HG03571 (cell line): Measurements from ENCODE around the gene IL4I1.
A peak's percentile ranks its signal among the peaks of the same experiment; 100 is the strongest.

Experiments used
- ATAC-seq: cut with Tn5 transposase; IDR thresholded peaks from one replicate; pipeline ENCODE4 v1.9.1; 2021; ENCODE audit not compliant: unreplicated experiment

The IL4I1 gene

DNA sequence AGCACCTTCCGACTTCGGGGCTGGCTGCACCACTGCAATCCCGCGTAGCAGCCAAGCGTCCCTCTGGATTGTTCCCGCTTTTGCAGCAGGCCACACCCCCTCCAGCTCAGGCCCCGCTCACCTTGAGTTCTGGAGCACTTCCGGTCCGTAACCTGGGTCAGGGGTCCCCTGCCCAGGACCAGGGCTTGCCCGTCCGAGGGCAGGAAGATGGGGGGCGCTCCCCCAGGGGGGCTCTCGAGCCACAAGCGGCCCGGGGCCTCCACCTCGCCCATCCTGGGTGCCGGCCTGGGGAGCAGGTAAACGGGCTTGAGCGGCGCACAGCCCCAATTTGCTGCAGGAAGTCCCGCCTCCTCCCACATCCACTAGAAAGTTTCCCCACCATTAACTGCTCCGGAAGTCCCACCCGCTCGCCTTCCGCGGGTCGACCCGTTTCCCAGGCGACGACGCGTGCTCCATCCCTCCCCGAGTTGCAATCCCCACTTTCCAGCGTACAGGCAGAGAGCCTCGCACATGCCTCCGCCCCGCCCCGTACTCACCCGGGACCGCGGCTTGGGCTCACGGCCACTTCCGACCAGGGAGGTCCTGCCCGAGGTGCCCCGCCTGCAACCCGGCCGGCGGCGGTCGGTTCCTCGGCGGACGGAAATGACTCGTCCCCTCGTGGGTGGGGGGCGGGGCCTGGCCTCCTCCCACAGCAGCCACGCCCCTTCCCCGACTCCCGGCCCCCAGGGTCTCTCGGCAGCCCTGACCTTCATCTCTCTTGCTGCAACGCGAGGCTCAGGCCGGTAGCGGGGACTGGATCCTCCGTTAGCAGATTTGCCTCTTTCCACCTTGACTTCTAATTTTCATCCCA, 29.5 kb downstream of the IL4I1 start, which contains the start of gene PNKP:
PNKP (minus strand) TSS at position 644 of the 850 bp plus-strand sequence; CDS start at position 272, 372 bp downstream.
- ATAC-seq: peak; percentile 40

DNA sequence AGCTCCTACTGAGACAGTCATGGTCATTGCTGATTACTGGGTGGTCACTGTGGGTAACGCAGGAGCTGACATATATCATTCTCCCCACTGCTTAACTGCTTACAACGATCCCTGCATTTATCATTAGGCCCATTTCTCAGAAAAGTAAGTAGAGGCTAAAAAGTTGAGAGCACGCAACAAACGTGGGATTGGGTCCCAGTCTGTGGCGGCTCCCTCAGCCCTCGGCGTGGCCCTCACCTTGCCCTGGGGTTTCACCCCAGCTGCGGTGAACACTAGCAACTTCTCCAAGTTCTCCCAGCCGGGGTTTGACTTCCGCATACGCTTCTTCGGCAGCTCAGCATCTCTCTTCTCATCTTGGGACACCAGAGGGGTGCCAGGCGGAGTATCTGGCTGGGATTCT, 31.8 kb downstream of the IL4I1 start:
- ATAC-seq: no peak

DNA sequence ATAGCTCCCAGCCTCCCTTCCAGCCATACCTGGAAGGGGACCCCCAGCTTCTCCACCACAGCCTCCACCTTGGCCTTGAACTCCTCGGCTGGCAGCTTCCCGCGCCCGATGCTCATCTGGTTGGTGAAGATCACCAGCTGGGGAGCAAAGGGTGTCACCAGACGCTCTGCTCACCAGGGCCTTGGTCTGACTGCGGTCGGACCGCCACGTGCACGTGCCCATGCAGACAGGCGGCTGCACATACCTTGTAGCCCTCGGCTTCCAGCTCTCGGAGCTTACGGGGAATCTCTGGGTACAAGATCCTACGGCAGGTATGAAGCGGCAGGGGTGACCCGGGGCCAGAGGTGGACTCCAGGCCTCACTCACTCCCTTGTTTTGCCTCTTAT, 32.8 kb downstream of the IL4I1 start:
- ATAC-seq: no peak

DNA sequence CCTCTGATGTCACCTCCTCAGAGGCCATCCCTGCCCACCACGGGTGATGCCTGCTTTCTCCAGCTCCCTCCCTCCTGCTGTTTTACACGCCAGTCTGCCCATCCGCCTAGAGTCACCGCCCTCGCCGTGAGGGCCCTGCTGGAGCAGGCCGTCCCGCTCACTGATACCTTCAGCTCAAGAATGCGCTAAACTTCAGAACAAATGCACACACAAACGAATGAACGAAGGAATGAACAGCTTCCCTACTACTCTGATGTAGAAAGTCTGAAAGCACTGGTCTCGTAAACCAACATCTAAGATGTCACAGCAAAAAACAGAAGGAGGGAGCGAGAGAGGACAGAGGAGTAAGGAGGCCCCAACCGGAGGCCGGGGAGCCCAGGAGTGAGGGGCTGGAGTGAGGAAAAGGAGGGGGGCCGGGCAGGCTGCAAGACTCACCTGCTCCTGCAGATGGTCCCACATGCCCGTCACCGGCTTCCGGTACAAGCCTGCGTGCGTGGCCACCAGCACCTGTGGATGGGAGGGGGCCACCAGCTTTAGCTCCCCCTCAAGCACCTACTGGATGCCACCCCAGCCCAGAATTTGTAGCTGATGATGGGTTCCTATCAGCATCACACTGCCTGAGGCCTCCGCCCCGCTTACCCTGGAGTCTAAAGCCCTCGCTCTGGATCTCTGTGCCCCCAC, 33.3 kb downstream of the IL4I1 start:
- ATAC-seq: no peak

DNA sequence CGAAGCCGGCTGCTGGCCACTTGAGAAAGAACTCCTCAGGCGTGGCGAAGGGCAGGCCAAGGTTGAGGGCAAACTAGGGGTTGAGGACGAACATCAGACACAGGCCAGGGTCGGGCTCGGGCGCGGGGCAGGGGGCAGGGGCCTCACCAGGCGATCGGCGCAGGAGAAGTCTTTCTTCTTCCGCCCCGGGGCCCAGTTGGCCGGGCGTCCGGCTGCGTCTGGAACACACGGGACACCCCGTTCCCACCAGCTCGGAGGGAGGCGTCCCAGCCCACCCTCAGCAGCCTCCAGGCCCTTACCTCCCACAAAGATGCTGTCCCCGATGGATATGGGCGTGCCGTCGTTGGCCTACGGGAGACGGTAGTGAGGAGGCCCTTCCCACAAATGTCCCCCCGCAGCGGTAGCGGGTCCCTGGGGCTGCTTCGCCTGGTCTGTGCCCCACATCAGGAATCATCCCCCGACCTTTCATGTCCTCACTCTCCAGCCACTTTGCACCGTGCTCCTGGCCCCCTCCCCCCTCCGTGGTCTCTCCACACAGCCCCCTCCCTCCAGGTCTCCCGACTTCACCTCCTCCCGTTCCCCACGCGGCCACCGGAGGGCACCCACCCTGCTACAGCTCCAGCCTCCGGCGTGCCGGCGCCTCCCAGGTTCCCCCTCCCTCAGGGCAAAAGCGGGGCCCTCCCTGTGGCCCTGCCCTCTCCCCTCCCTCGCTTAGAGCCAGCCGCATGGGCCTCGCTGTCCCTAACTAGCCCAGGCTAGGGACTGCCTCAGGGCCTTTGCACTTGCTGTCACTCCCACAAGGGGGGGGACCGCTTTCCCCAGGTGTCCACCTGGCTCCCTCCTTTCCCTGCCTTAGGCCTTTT, 34.1 kb downstream of the IL4I1 start:
- ATAC-seq: no peak

DNA sequence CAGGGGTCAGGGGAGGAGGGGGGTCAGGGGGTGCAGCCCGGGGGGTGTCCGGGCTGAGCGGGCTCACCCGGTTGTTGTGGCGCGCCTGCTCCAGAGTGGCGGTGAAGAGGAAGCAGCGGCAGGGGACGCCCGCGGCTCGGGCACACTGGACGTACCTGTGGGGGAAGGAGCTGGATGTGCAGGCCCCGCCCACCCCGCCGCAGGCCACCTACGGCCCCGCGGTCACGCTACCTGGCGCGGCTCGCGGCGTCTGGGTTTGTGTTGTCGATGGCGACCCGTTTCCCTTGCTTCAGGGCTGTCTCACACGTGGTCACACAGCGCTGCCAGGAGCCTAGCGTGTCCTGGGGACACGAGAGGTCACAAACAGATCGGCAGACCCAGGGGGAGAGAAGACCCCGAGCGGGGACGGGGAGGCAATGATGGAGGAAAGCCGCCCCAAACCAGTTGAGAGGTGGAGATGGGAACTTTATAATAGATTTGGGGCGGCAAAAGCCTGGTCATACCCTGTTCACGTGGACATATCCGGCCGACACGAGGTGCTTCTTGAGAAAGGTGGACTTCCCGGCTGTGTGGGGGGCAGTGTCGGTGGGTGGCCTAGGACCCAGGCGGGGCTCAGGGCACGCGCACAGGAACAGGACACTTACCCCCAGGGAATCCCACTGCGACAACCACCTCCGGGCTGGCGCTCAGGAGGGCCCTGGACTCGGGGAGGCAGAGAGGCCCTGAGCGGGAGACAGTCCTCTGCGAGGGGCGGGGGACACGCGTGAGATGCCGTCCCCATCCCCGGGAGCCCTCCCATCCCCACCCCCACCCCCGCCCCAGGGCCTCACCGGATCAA, 34.9 kb downstream of the IL4I1 start:
- ATAC-seq: no peak

DNA sequence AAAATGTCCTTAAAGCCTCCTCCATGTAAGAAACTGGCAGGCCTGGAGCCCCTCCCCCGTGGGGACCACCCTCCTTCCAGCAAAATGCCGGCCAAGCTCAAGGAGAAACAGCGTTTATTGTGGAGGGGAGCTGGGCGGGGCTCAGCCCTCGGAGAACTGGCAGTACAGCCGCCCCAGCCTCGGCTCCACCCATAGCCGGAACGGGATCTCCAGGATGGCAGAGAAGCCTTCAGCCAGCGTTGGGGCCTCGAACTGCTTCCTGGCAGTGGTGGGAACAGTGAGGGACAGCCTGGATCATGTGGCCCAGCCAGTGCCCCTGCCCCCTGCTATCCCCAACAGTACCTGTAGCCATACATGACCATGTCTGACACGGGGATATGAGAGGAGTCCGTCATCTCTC, 35.6 kb downstream of the IL4I1 start:
- ATAC-seq: no peak

DNA sequence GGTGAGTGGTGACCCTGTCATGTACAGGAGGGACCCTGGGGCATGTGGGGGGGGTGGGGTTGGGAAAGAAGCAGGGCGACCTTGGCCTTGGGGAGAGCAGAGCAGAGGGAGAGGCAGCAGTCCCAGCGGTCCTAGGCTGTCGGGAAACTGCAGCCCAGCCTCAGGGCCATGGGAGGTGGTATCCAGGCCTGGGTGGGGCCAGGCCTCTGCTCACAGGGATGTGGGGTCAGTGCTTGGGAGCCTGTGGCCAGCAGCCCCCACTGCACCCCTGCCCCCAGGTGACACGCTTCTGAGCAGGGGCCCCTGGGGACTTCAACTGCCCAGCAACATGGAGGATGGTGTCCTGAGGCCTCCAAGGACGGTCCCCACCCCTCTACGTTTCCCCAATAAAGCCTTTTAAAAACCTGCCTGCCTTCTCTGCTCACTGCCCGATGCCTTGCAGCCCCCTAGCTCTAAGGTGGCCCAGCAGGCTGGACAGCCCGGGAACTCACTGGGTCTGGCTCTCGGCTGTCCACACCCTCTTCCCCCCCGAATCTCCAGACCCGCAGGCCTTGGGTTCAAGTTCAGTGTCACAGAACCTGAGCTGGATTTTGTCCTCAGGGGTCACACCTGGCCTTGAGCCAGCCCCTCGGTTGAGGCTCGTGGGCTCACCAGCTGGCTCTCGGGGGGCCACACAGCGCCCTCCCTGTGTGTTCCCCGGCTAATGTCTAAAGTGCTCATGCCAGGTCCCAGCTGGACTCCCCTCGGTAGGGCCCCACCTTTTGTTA, 36.2 kb downstream of the IL4I1 start:
- no peak for ATAC-seq

DNA sequence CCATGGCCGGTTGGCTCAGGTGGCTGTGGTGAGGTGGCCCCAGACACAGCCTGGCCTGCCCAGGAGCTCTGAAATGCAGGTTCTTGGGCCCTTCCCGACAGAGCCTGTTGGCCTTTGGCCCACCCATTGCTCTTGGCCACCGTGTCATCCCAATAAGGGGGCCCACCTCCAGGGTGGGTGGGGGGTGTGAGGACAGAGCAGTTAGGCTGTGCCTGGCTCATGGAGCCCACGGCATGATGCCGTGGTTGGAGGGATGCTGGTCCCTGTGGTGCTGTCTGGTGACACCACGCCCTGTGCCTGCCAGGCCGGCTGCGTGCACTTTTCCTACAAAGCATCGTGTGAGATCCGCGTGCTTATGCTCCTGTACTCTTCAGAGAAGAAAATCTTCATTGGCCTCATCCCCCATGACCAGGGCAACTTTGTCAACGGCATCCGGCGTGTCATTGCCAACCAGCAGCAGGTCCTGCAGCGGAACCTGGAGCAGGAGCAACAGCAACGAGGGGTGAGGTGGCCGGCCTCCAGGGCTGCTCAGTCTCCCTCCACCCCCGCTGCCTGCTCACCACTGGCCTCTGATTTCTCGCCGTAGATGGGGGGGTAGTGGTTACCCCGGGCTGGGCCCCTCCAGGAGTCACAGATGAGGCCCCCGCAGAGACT, 36.9 kb downstream of the IL4I1 start:
- ATAC-seq: no peak

DNA sequence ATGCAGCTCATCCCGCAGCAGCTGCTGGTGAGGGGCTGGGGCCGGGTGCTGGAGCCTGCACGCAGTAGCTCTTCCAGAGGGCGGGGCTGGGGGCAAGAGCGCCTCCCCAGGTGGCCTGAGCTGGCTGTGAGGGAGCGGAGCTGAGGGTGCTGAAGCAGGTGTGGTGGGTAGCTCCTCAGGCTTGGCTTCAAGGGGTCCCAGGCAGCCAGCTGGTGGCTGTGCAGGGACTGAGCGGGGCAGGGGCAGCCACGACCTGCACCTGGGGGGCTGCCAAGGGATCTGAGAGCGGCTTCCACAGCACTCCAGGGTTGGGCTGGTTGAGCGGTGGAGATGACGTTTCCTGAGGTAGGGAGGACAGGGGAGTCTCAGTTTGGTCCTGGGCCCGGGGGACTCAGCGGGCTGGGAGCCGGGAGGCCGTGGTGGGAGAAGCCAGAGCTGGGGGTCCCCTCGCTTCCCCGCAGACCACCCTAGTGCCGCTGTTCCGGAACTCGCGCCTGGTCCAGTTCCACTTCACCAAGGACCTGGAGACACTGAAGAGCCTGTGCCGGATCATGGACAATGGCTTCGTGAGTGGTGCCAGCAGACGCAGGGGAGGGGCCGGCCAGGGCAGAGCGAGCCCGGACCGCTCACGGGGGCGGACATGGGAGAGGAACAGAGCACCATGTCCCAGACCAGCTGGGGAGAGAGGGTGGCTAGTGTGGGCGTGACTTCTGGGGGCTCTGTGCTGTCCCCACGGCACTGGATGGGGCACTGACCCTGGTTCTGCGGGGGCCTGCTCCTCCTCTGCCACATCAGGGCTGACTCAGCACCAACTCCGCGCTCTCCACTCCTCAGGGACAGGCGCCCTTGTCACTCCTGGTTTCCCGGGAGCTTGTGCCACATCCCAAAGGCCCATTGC, 38.4 kb downstream of the IL4I1 start:
- no peak for ATAC-seq

DNA sequence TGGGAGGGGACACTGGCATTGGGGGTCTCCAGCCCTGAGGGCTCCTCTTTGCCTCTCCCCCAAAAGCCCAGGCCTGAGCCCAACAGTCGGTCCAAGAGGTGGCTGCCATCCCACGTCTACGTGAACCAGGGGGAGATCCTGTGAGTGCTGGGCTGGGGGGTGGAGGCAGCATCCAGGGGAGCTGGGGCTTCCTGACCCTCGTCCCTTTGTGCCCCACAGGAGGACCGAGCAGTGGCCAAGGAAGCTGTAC, 38.9 kb downstream of the IL4I1 start:
- ATAC-seq: no peak

DNA sequence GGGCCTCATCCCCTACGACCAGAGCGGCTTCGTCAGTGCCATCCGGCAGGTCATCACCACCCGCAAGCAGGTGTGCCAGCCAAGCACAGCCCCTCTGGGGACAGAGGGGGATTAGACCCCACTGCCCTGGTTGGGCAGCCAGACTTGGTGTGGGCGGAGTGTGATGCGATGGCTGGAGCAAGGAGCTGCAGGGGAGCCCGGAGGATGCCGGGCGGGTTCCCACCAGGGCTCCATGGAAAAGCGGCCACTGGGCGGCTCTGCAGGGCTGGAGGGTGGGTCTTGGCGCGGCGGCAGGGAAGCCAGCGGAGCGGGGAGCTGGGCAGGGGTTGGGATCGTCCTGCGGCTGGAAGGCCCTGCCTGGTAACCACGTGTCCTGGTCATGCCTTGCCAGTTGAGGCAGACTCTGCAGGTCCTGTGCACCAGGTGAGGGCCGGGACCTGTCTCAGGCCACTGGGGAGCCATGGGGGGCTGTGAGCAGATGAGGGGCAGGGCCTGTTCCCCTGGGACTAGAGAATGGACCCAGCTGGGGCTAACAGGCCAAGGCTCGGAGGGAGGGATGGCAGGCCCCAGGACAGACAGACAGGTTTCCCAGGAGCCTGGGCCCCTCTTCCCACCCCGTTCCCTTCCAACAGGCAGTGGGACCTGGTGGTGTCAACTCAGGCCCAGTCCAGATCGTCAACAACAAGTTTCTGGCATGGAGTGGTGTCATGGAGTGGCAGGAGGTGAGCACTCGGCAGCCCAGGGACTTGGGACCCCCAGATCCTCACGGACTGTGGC, 39.4 kb downstream of the IL4I1 start:
- ATAC-seq: no peak

DNA sequence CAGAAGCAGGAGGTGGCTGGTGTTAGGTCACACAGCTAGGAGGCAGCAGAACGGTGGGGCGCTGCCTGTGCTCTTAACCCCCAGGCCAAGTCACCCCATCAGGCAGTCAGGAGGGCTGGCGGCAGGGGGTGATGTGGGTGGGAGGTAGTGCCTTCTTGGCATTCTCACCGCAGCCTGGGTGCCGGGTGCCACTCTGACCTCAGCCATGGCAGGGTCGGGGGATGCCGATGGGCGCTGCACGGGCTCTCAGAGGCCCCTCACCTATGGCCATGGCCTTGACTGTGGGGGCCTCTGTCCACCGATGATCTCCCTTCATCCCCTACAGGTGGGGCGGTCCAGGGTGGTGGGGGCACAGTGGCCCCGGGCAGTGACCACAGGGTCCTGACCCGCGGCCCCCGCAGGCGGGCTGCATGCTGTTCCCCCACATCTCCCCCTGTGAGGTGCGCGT, 40.1 kb downstream of the IL4I1 start:
- no peak for ATAC-seq

DNA sequence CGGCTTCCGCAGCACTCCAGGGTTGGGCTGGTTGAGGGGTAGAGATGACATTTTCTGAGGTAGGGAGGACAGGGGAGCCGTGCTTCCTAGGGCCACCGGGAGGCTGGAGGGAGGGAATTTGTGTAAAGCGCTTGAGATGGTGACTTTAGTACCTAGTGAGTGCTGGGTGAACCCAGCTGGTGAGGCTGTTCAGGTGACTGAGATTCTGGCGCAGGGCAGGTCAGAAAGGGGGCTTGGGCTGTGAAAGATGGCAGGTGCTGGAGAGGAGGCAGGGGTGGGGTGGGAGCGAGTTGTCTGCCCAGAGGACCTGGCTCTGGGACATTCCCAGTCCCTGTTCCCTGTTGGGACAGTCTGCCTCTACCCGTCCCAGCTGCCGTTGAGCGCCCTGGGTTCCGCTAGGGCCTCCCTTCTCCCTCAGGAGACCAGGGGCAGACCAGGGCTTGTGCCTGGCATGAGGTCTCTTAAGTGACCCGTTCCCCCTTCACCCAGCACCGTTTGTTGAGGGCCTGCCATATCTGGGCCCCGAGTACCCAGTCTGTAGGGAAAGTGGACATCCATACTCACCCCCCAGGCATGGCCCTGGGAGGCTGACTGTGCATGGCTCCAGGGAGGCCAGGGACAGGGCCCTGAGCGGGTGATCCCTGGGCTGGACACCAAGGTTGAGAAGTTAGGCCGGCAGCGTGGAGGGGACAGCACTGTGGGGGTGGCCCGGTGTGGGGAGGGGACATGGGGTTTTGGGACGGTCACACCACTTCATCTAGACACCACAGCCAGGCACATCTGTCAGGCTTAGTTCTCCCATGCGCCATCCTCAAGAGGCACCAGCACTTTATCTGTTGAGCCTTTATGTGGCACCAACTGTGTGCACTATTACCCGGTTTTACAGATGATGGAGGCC, 40.8 kb downstream of the IL4I1 start:
- no peak for ATAC-seq

DNA sequence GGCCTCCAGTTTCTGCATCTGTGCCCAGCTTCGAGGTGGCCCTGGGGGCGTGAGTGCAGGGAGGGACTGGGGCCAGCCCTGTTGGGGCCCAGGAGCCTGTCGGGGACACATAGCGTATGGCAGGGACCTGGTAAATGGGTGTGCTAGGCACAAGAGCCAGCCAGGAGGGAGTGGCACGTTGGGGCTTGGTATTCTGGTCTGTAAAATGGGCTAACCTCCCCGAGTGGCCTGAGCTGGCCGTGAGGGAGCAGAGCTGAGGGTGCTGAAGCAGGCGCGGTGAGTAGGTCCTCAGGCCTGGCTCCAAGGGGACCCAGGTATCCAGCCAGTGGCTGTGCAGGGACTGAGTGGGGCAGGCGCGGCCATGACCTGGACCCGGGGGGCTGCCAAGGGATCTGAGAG, 41.4 kb downstream of the IL4I1 start:
- ATAC-seq: no peak

DNA sequence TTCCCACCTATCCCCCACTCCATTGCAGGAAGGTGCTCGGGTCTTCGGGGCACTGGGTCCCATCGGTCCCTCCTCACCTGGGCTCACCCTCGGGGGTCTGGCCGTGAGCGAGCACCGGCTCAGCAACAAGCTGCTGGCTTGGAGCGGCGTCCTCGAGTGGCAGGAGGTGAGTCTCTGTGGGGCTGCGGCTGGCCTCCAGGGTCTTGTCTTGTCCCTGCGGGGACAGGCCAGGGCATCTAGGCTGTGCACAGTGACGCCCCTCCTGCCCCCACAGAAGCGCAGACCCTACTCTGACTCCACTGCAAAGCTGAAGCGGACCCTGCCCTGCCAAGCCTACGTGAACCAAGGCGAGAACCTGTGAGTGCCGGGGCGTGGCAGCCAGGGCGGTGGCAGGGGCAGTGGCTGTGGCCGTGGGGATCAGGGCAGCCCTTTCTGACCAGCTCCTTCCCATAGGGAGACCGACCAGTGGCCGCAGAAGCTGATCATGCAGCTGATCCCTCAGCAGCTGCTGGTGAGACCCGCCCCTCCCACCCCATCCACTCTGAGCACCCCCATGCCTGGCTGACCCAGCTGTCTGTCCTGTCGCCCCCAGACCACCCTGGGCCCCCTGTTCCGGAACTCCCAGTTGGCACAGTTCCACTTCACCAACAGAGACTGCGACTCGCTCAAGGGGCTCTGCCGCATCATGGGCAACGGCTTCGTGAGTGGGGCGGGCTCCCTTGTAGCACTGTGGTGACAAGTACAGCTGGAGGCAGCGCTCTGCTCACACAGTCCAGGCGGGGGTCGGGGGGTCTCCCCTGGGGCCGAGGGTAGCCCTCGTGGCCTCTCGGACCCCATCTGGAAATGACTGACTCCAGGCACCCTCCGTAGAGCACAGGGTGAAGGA, 42.1 kb downstream of the IL4I1 start:
- no peak for ATAC-seq
